Activated naive CD4-positive, alpha-beta T cell treated with anti-CD3 and anti-CD28 coated beads, Interleukin-2, amount 50 U/mL, for 24 hours (primary cell): ENCODE results near the gene GCGR.

Experiments
- H3K27ac Mint-ChIP-seq: one replicate; pipeline ENCODE4 v1.8.0; 2021; ENCODE audit warnings: mild to moderate bottlenecking, mixed read lengths
- H3K27me3 Mint-ChIP-seq: one replicate; pipeline ENCODE4 v1.8.0; 2021; ENCODE audit warnings: mixed read lengths
- H3K36me3 Mint-ChIP-seq: one replicate; pipeline ENCODE4 v1.8.0; 2021; ENCODE audit warnings: mixed read lengths
- H3K4me1 Mint-ChIP-seq: one replicate; pipeline ENCODE4 v1.8.0; 2021; ENCODE audit warnings: mixed read lengths
- H3K4me3 Mint-ChIP-seq: one replicate; pipeline ENCODE4 v1.8.0; 2021; ENCODE audit warnings: mild to moderate bottlenecking, mixed read lengths
- H3K9me3 Mint-ChIP-seq: one replicate; pipeline ENCODE4 v1.8.0; 2021; ENCODE audit warnings: mixed read lengths

GCGR gene

DNA sequence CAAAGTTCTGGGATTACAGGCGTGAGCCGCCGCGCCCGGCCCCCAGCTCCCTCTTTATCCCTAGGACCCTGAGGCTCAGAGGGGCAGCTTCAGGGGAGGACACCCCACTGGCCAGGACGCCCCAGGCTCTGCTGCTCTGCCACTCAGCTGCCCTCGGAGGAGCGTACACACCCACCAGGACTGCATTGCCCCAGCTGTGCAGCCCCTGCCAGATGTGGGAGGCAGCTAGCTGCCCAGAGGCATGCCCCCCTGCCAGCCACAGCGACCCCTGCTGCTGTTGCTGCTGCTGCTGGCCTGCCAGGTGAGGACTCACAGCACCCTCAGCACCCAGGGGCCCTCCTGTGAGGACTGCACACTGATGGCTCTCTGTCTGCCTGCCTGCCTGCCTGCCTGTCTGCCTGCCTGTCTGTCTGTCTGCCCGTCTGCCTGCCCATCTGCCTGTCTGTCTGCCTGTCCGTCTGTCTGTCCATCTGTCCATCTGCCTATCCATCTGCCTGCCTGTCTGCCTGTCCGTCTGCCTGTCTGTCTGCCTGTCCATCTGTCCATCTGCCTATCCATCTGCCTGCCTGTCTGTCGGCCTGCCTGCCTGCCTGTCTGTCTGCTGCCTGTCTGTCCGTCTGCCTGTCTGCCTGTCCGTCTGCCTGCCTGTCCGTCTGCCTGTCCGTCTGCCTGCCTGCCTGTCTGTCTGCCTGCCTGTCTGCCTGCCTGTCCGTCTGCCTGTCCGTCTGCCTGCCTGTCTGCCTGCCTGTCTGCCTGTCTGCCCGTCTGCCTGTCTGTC is 5.0 kb downstream of the GCGR start:
- Mint-ChIP-seq H3K9me3 (no peaks in the 10 kb centered on the region), H3K27ac (no peak overlapping the region), H3K4me3 (no peak overlapping the region), H3K4me1 (no peaks in the 10 kb centered on the region), H3K36me3 (no peaks in the 10 kb centered on the region), H3K27me3 (peaks cover 14% of the 10 kb centered on the region)

- Mint-ChIP-seq H3K4me3 (no peak overlapping the region), H3K27ac (no peak overlapping the region)
Observed at GRCh38 chr17:81809556-81809998, 5.6 kb downstream of the GCGR start.

DNA sequence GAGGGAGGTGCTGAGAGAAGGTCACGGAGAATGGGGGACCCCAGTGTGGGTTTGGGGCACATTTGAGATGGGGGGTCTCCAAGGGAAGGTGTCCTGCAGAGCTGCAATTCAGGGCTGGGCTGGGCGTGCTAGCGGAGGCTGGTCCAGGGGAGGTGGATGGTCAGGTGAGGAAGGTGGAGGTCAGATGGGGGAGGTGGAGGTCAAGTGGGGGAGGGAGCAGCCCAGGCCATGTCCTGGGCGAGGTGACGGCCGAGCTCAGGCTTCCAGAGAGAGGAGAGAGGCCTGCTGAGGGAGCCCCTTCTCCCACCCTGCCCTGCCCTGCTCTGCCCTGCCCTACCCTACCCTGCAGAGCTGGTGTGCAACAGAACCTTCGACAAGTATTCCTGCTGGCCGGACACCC is 6.5 kb downstream of the GCGR start:
- H3K27ac Mint-ChIP-seq: no peak overlapping the region
- H3K4me3 Mint-ChIP-seq: no peak overlapping the region
- H3K9me3 Mint-ChIP-seq: no peaks in the 10 kb centered on the region
- H3K27me3 Mint-ChIP-seq: peaks cover 14% of the 10 kb centered on the region
- no peaks in the 10 kb centered on the region for H3K36me3 Mint-ChIP-seq
- H3K4me1 Mint-ChIP-seq: no peaks in the 10 kb centered on the region

More at GRCh38 chr17:81809556-81809998, 5.6 kb downstream of the GCGR start:
- no peaks in the 10 kb centered on the region for H3K9me3 Mint-ChIP-seq
- H3K36me3 Mint-ChIP-seq: no peaks in the 10 kb centered on the region
- H3K4me1 Mint-ChIP-seq: no peaks in the 10 kb centered on the region
- H3K27me3 Mint-ChIP-seq: peaks cover 14% of the 10 kb centered on the region

DNA sequence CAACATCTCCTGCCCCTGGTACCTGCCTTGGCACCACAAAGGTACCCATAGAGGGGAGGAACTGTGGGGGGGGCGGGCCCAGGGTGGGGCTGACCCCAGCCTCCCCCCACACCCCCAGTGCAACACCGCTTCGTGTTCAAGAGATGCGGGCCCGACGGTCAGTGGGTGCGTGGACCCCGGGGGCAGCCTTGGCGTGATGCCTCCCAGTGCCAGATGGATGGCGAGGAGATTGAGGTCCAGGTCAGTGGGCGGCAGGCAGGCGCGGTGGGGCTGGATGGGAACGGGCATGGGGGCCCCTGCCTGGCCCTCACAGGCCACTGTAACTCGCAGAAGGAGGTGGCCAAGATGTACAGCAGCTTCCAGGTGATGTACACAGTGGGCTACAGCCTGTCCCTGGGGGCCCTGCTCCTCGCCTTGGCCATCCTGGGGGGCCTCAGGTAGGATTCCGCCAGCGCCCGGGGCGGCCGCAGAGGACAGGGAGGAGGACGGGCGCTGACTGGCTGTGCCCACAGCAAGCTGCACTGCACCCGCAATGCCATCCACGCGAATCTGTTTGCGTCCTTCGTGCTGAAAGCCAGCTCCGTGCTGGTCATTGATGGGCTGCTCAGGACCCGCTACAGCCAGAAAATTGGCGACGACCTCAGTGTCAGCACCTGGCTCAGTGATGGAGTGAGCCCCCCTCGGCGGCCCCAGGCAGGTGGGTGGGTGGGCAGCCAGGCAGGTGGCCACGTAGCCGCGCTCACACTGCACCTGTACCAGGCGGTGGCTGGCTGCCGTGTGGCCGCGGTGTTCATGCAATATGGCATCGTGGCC is 7.1 kb downstream of the GCGR start:
- Mint-ChIP-seq H3K4me1 (no peaks in the 10 kb centered on the region), H3K27me3 (peaks cover 13% of the 10 kb centered on the region), H3K9me3 (no peaks in the 10 kb centered on the region), H3K4me3 (no peak overlapping the region), H3K27ac (no peak overlapping the region), H3K36me3 (no peaks in the 10 kb centered on the region)

DNA sequence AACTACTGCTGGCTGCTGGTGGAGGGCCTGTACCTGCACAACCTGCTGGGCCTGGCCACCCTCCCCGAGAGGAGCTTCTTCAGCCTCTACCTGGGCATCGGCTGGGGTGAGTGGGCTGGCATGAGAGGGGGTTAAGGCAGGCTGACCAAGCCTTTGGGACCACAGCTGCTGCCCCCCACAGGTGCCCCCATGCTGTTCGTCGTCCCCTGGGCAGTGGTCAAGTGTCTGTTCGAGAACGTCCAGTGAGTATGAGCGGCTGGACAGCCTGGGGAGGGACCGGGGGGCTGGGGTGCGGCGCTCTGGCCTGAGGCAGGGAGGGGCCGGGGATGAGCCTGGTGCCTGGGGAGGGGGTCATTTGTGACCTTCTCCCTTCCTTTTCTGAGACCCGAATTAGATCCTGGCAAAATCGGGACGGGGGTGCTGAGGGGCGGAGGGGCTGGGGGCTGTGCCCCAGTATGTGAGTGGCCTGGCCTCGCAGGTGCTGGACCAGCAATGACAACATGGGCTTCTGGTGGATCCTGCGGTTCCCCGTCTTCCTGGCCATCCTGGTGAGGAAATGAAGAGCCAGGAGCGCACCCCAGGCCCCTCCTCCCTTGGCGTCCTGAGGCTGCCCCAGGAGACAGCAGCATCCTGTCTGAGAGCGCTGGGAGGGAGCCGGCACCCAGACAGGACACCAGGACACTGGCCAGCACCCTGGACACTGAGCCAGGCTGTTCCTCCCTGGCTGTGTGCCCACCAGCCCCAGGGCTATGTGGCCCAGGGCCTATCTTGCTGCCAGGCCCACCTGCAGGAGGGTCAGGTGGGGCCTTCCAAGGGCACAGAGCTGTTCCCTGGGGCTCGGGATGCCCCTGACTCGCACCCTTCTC is 8.0 kb downstream of the GCGR start:
- Mint-ChIP-seq H3K27me3 (peaks cover 12% of the 10 kb centered on the region), H3K4me3 (no peak overlapping the region), H3K27ac (no peak overlapping the region), H3K4me1 (no peaks in the 10 kb centered on the region), H3K9me3 (no peaks in the 10 kb centered on the region), H3K36me3 (no peaks in the 10 kb centered on the region)

GRCh38 chr17:81812571-81813370 is 8.8 kb downstream of the GCGR start:
- Mint-ChIP-seq H3K27me3 (peaks cover 11% of the 10 kb centered on the region), H3K9me3 (no peaks in the 10 kb centered on the region), H3K4me3 (no peak overlapping the region), H3K36me3 (no peaks in the 10 kb centered on the region), H3K27ac (no peak overlapping the region), H3K4me1 (no peaks in the 10 kb centered on the region)

GRCh38 chr17:81813371-81813684 is 9.4 kb downstream of the GCGR start:
- Mint-ChIP-seq H3K27ac (no peak overlapping the region), H3K27me3 (peaks cover 11% of the 10 kb centered on the region), H3K4me3 (no peak overlapping the region), H3K36me3 (no peaks in the 10 kb centered on the region), H3K9me3 (no peaks in the 10 kb centered on the region), H3K4me1 (no peaks in the 10 kb centered on the region)

GRCh38 chr17:81813861-81814683 is 10.1 kb downstream of the GCGR start:
- no peaks in the 10 kb centered on the region for H3K36me3 Mint-ChIP-seq
- no peak overlapping the region for H3K27ac Mint-ChIP-seq
- no peaks in the 10 kb centered on the region for H3K4me1 Mint-ChIP-seq
- H3K27me3 Mint-ChIP-seq: peaks cover 10% of the 10 kb centered on the region
- no peak overlapping the region for H3K4me3 Mint-ChIP-seq
- H3K9me3 Mint-ChIP-seq: no peaks in the 10 kb centered on the region

GRCh38 chr17:81814748-81815645 is 11.0 kb downstream of the GCGR start:
- no peak overlapping the region for H3K4me3 Mint-ChIP-seq
- H3K4me1 Mint-ChIP-seq: no peaks in the 10 kb centered on the region
- peaks cover 4% of the 10 kb centered on the region for H3K27me3 Mint-ChIP-seq
- H3K36me3 Mint-ChIP-seq: no peaks in the 10 kb centered on the region
- H3K9me3 Mint-ChIP-seq: no peaks in the 10 kb centered on the region
- H3K27ac Mint-ChIP-seq: no peak overlapping the region

DNA sequence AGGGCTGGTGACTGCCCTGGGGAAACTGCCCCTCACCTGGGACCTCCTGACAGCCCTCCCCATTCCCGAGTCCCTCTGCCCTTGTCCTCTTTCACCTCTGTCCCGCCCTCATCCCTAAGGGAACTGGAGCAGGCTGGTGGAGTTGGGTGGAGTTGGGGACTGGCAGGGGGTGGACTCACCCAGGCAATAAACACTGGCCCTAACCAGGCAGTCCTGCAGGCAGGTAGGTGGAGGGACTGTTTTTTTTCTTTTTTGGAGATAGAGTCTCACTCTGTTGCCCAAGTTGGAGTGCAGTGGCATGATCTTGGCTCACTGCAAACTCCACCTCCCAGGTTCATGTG is 11.7 kb downstream of the GCGR start:
- Mint-ChIP-seq H3K27ac (no peak overlapping the region), H3K4me1 (no peaks in the 10 kb centered on the region), H3K36me3 (no peaks in the 10 kb centered on the region)

DNA sequence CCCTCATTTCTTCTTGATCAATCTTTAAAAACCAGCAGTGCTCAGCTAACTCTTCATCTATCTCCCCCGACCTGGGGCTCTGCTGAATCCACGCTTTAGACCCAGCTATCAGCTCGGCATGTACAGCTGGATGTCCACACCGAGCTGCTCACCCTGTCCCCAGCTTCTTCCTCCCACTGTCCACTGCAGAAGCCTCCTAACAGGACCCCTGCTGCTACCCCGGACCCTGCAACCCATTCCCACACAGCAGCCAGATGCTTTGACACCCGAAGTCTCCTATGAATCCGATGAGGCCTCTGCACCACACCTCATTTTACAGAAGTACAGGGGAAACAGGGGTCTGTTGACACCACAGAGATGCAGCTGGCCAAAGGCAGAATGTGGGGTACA is 13.8 kb downstream of the GCGR start:
- H3K27me3 Mint-ChIP-seq: no peaks in the 10 kb centered on the region
- no peaks in the 10 kb centered on the region for H3K9me3 Mint-ChIP-seq
- H3K4me3 Mint-ChIP-seq: no peak overlapping the region
- no peaks in the 10 kb centered on the region for H3K36me3 Mint-ChIP-seq
- peak overlapping the region; percentile 53 for H3K27ac Mint-ChIP-seq
- no peaks in the 10 kb centered on the region for H3K4me1 Mint-ChIP-seq

More for the DNA sequence above, 11.7 kb downstream of the GCGR start:
- Mint-ChIP-seq H3K4me3 (no peak overlapping the region), H3K9me3 (no peaks in the 10 kb centered on the region), H3K27me3 (no peaks in the 10 kb centered on the region)

- H3K9me3 Mint-ChIP-seq: no peaks in the 10 kb centered on the region
- H3K4me1 Mint-ChIP-seq: no peaks in the 10 kb centered on the region
- no peaks in the 10 kb centered on the region for H3K36me3 Mint-ChIP-seq
- H3K27me3 Mint-ChIP-seq: no peaks in the 10 kb centered on the region
- no peak overlapping the region for H3K4me3 Mint-ChIP-seq
- no peak overlapping the region for H3K27ac Mint-ChIP-seq
Observed at GRCh38 chr17:81819708-81820107, 15.8 kb downstream of the GCGR start.

GRCh38 chr17:81821147-81821546 is 17.2 kb downstream of the GCGR start:
- H3K9me3 Mint-ChIP-seq: no peaks in the 10 kb centered on the region
- no peaks in the 10 kb centered on the region for H3K36me3 Mint-ChIP-seq
- H3K4me1 Mint-ChIP-seq: peaks cover 3% of the 10 kb centered on the region
- H3K4me3 Mint-ChIP-seq: no peak overlapping the region
- H3K27ac Mint-ChIP-seq: no peak overlapping the region
- no peaks in the 10 kb centered on the region for H3K27me3 Mint-ChIP-seq
